Stimulated activated memory B cell treated with anti-CD40 and anti-IgM and Interleukin-4, amounts not matched to agents 10 μg/mL and 1 μg/mL and 100 μg/mL, for 72 hours (primary cell): ENCODE data around the gene APOL6.
"Not testable (repeated sequence)": the region's sequence is repeated elsewhere in the genome, so short reads cannot be mapped to it uniquely, and the experiment has no call there.

Source experiments
- ATAC-seq: fragments of 150-1000 bp; cut with Tn5 transposase; 2 replicates; pipeline ENCODE4 v1.10.0; 2021
- H3K27ac Mint-ChIP-seq: one replicate; pipeline ENCODE4 v1.8.0; 2022; ENCODE audit warnings: mild to moderate bottlenecking, mixed read lengths
- H3K27me3 Mint-ChIP-seq: one replicate; pipeline ENCODE4 v1.8.0; 2022; ENCODE audit warnings: mixed read lengths
- H3K36me3 Mint-ChIP-seq: one replicate; pipeline ENCODE4 v1.8.0; 2022; ENCODE audit warnings: mixed read lengths
- H3K4me1 Mint-ChIP-seq: one replicate; pipeline ENCODE4 v1.8.0; 2022; ENCODE audit warnings: mixed read lengths
- H3K4me3 Mint-ChIP-seq: one replicate; pipeline ENCODE4 v1.8.0; 2022; ENCODE audit warnings: mild to moderate bottlenecking, moderate library complexity, mixed read lengths
- H3K9me3 Mint-ChIP-seq: one replicate; pipeline ENCODE4 v1.8.0; 2022; ENCODE audit warnings: mixed read lengths

The APOL6 gene

GRCh38 chr22:35611200-35611890 lies 36.9 kb upstream of the APOL6 start:
- Mint-ChIP-seq H3K9me3 (no peaks in the 10 kb centered on the region), H3K27ac (peak overlapping the region; percentile 71), H3K36me3 (no peaks in the 10 kb centered on the region), H3K4me3 (no peak overlapping the region), H3K27me3 (peaks cover 32% of the 10 kb centered on the region), H3K4me1 (peaks cover 18% of the 10 kb centered on the region)
- ATAC-seq = no peak

- H3K27me3 Mint-ChIP-seq = peaks cover 25% of the 10 kb centered on the region
These were observed 36.2 kb upstream of the APOL6 start for GRCh38 chr22:35611891-35612576.

GRCh38 chr22:35612903-35613302 lies 35.3 kb upstream of the APOL6 start:
- H3K9me3 Mint-ChIP-seq = no peaks in the 10 kb centered on the region
- peaks cover 17% of the 10 kb centered on the region for H3K27me3 Mint-ChIP-seq
- no peaks in the 10 kb centered on the region for H3K36me3 Mint-ChIP-seq
- no peak overlapping the region for H3K27ac Mint-ChIP-seq
- H3K4me1 Mint-ChIP-seq = peaks cover 18% of the 10 kb centered on the region
- H3K4me3 Mint-ChIP-seq = no peak overlapping the region
- ATAC-seq = no peak

More at GRCh38 chr22:35611891-35612576, 36.2 kb upstream of the APOL6 start:
- peak; percentile 82 for ATAC-seq
- Mint-ChIP-seq H3K27ac (peak overlapping the region; percentile 71), H3K9me3 (no peaks in the 10 kb centered on the region), H3K36me3 (no peaks in the 10 kb centered on the region), H3K4me3 (no peak overlapping the region), H3K4me1 (peaks cover 18% of the 10 kb centered on the region)

- H3K4me1 Mint-ChIP-seq = peaks cover 18% of the 10 kb centered on the region
- no peak for ATAC-seq
- H3K27me3 Mint-ChIP-seq = peaks cover 2% of the 10 kb centered on the region
- no peak overlapping the region for H3K27ac Mint-ChIP-seq
- no peaks in the 10 kb centered on the region for H3K36me3 Mint-ChIP-seq
- no peaks in the 10 kb centered on the region for H3K9me3 Mint-ChIP-seq
- H3K4me3 Mint-ChIP-seq = no peak overlapping the region
These were observed 33.8 kb upstream of the APOL6 start for GRCh38 chr22:35614404-35614803.

GRCh38 chr22:35615156-35615555 lies 33.1 kb upstream of the APOL6 start:
- Mint-ChIP-seq H3K9me3 (no peaks in the 10 kb centered on the region), H3K4me3 (no peak overlapping the region), H3K4me1 (peaks cover 18% of the 10 kb centered on the region), H3K36me3 (no peaks in the 10 kb centered on the region), H3K27me3 (no peaks in the 10 kb centered on the region), H3K27ac (no peak overlapping the region)
- no peak for ATAC-seq

- Mint-ChIP-seq H3K27ac (no peak overlapping the region), H3K4me3 (no peak overlapping the region), H3K9me3 (no peaks in the 10 kb centered on the region), H3K36me3 (no peaks in the 10 kb centered on the region), H3K27me3 (no peaks in the 10 kb centered on the region), H3K4me1 (peaks cover 13% of the 10 kb centered on the region)
- ATAC-seq = no peak
These were observed 32.2 kb upstream of the APOL6 start for GRCh38 chr22:35616043-35616442.

GRCh38 chr22:35617137-35617755 lies 31.0 kb upstream of the APOL6 start, which contains the start of gene MB:
MB (minus strand) TSS chr22:35617329; CDS start chr22:35617257, 72 bp downstream.
- Mint-ChIP-seq H3K27me3 (no peaks in the 10 kb centered on the region), H3K4me3 (no peak within 1 kb of the TSS), H3K27ac (no peak within 1 kb of the TSS), H3K9me3 (no peaks in the 10 kb centered on the region), H3K4me1 (peaks cover under 1% of the 10 kb centered on the region), H3K36me3 (no peaks in the 10 kb centered on the region)
- ATAC-seq = no peak

- no peaks in the 10 kb centered on the region for H3K9me3 Mint-ChIP-seq
- H3K27me3 Mint-ChIP-seq = peaks cover 11% of the 10 kb centered on the region
- no peak overlapping the region for H3K4me3 Mint-ChIP-seq
- H3K36me3 Mint-ChIP-seq = no peaks in the 10 kb centered on the region
- H3K27ac Mint-ChIP-seq = no peak overlapping the region
- ATAC-seq = no peak
- H3K4me1 Mint-ChIP-seq = peaks cover 8% of the 10 kb centered on the region
These were observed 29.6 kb upstream of the APOL6 start for GRCh38 chr22:35618427-35619223.

GRCh38 chr22:35619336-35620094 lies 28.7 kb upstream of the APOL6 start:
- H3K4me3 Mint-ChIP-seq = no peak overlapping the region
- H3K4me1 Mint-ChIP-seq = peaks cover 8% of the 10 kb centered on the region
- H3K27ac Mint-ChIP-seq = no peak overlapping the region
- H3K36me3 Mint-ChIP-seq = no peaks in the 10 kb centered on the region
- no peaks in the 10 kb centered on the region for H3K9me3 Mint-ChIP-seq
- no peak for ATAC-seq
- H3K27me3 Mint-ChIP-seq = peaks cover 18% of the 10 kb centered on the region

GRCh38 chr22:35620624-35621251 lies 27.5 kb upstream of the APOL6 start:
- H3K4me1 Mint-ChIP-seq = peaks cover 8% of the 10 kb centered on the region
- no peaks in the 10 kb centered on the region for H3K9me3 Mint-ChIP-seq
- no peak overlapping the region for H3K4me3 Mint-ChIP-seq
- H3K27ac Mint-ChIP-seq = no peak overlapping the region
- H3K27me3 Mint-ChIP-seq = peaks cover 30% of the 10 kb centered on the region
- H3K36me3 Mint-ChIP-seq = no peaks in the 10 kb centered on the region
- ATAC-seq = no peak

GRCh38 chr22:35621451-35621850 lies 26.8 kb upstream of the APOL6 start:
- Mint-ChIP-seq H3K9me3 (no peaks in the 10 kb centered on the region), H3K27ac (no peak overlapping the region), H3K4me1 (peaks cover 8% of the 10 kb centered on the region), H3K36me3 (no peaks in the 10 kb centered on the region), H3K4me3 (no peak overlapping the region), H3K27me3 (peaks cover 37% of the 10 kb centered on the region)
- no peak for ATAC-seq

- H3K27ac Mint-ChIP-seq = no peak overlapping the region
- peaks cover 46% of the 10 kb centered on the region for H3K27me3 Mint-ChIP-seq
- peak; percentile 25 for ATAC-seq
- no peaks in the 10 kb centered on the region for H3K9me3 Mint-ChIP-seq
- H3K36me3 Mint-ChIP-seq = no peaks in the 10 kb centered on the region
- H3K4me1 Mint-ChIP-seq = peaks cover 15% of the 10 kb centered on the region
- H3K4me3 Mint-ChIP-seq = no peak overlapping the region
These were observed 25.9 kb upstream of the APOL6 start for GRCh38 chr22:35622191-35622913.

GRCh38 chr22:35623885-35624284 lies 24.4 kb upstream of the APOL6 start:
- ATAC-seq, H3K27ac Mint-ChIP-seq, H3K36me3 Mint-ChIP-seq, H3K4me3 Mint-ChIP-seq, H3K9me3 Mint-ChIP-seq: not testable (repeated sequence)
- peaks cover 20% of the 10 kb centered on the region for H3K4me1 Mint-ChIP-seq
- peaks cover 61% of the 10 kb centered on the region for H3K27me3 Mint-ChIP-seq

- H3K27ac Mint-ChIP-seq = no peak overlapping the region
- no peaks in the 10 kb centered on the region for H3K9me3 Mint-ChIP-seq
- no peak overlapping the region for H3K4me3 Mint-ChIP-seq
- H3K36me3 Mint-ChIP-seq = no peaks in the 10 kb centered on the region
- H3K27me3 Mint-ChIP-seq = peaks cover 67% of the 10 kb centered on the region
- no peak for ATAC-seq
- peaks cover 25% of the 10 kb centered on the region for H3K4me1 Mint-ChIP-seq
These were observed 23.7 kb upstream of the APOL6 start for GRCh38 chr22:35624547-35624946.
